GM18508 (cell line): ENCODE results near the gene OR1Q1.
"Not testable (repeated sequence)": the region's sequence is repeated elsewhere in the genome, so short reads cannot be mapped to it uniquely, and the experiment has no call there.

Experiments used
- ATAC-seq: cut with Tn5 transposase; IDR thresholded peaks from one replicate; pipeline ENCODE4 v1.9.1; 2021; ENCODE audit warnings: moderate number of reproducible peaks; ENCODE audit not compliant: insufficient read depth, unreplicated experiment

The OR1Q1 gene, protein sequence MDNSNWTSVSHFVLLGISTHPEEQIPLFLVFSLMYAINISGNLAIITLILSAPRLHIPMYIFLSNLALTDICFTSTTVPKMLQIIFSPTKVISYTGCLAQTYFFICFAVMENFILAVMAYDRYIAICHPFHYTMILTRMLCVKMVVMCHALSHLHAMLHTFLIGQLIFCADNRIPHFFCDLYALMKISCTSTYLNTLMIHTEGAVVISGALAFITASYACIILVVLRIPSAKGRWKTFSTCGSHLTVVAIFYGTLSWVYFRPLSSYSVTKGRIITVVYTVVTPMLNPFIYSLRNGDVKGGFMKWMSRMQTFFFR

DNA sequence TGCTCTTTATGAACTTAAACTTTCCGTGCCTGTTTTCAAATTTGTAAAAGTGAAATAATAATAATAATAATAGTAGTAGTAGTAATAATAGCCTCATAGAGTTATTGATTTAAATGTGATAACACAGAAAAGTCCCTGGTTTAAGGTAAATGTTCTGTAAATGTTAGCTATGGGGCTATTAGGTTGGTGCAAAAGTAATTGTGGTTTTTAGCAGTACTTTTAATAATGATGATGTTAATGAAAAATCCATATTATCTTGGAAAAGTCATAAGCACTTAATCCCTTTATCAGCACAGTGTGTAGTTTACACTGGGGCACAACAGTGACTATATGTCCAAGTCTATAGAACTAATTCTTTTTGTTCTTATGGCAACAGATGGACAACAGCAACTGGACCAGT is at the start of gene OR1Q1:
TSS of gene OR1Q1 (plus strand) at position 377 of the 400 bp plus-strand sequence. CDS start at position 377, 0 bp downstream.
- ATAC-seq: no peak

DNA sequence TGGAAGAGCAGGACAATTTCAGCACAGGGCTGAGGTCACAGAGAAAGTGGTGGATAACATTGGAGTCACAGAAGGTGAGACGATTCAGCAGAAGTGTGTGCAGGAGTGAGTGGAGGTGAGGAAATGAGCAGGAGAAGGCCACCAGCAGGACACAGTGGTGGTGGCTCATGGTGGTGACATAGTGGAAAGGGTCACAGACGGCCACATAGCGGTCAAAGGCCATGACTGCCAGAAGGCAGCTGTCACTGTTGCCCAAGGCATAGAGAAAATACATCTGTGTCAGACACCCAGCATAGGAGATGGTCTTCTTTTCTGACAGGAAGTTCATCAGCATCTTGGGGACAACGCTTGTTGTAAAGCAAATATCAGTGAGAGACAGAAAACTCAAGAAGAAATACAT is 46.6 kb upstream of the OR1Q1 start:
- ATAC-seq: no peak

DNA sequence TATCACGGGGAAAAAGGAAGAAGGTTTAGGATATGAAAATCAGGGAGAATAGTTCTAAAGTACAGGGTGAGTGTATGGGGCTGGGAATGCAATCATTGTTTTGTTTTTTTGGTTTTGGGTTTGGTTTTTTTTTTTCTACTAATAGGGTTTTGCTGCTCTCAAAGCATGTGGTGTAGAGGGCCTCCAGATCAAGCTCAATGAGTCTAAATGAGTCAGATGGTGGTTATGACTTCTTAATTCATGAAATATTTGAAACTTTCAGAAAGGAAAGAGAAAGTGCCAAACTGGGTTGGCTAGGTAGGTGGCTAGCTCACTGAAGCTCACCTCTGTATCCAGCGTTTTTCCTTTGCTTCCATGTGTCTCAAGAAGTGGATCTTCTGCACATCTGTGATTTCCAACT is 42.1 kb upstream of the OR1Q1 start:
- no peak for ATAC-seq

DNA sequence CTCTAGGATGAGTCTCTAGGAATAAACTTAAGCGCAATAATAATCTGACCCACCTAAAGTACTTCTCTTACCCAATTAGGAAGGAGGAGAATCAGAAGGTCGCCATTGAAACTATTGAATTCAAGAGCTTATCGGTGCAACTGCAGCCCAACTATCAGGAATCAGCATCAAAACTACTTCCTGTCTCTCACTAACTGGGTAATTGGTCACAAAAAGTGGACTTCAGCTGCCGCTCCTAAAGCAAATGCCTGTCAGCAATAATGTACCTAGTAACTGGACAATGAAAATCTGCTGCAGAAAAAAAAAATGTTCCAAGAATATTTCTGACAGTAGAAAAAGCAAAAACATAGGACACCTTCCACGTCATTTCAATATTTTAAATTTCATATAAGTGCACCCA is 34.7 kb upstream of the OR1Q1 start:
- ATAC-seq: no peak

DNA sequence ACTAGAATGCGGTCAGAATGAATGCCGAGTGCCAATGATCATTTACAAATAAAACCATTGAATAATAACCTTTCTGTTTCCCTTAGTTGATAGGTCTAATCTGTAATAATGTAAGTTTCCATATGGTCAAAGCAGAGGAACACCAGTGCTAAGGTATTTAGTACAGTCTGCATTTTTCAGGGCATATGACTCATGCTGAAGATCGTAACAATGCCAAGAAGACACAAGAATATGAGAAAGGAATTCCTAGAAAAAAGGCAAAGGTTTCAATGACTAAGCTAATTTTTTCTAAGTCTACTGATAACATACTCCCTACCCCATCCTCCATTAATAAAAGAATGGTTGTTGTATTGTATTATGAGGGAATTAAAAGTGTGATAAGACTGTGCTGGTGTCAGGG is 34.2 kb upstream of the OR1Q1 start:
- no peak for ATAC-seq

DNA sequence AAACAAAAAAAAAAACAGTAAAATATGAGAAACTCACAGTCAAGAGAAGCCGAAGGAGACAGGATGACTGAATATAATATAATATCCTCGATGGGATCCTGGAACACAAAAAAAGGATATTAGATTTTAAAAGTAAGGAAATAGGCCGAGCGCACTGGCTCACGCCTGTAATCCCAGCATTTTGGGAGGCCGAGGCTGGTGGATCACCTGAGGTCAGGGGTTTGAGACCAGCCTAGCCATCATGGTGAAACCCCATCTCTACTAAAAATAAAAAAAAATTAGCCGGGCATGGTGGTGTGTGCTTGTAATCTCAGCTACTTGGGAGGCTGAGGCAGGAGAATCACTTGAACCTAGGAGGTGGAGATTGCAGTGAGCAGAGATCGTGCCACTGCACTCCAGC is 31.3 kb upstream of the OR1Q1 start, which contains the start of gene OR1L8:
TSS of gene OR1L8 (minus strand) at position 101 of the 400 bp plus-strand sequence. CDS start 14,907 bp downstream, outside the sequence.
- ATAC-seq: not testable (repeated sequence)

DNA sequence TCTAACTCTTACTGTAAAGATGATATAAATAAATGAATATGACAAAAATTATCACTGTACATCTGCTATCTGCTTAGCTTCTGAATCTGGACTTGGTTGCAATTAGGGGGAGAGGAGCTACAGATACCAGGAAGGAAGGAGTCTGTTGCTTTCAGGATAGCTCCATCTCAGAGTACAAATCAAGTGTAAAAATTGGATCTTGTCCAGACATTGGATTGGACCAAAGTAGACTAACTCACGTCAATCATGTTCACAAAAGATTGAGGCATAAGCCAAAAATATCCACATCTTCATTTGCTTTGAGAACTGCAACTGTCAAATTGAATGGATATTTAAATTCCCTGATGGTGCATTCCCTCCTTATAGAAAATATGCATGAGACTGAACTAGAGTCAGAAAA is 8.8 kb upstream of the OR1Q1 start:
- no peak for ATAC-seq

DNA sequence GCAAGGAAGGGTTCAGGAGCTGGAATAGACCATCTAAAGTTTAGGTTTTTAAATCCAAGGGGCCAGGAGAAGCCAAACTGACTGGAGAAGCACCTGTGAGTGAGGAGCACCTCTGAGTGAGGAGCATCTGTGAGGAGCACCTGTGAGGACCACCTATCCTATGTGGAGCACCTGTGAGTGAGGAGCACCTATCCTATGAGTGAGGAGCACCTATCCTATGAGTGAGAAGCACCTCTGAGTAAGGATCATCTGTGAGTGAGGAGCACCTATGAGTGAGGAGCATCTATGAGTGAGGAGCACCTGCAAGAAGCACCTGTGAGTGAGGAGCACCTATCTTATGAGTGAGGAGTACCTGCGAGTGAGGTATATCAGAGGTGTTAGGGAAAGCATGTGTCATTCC is 8.0 kb upstream of the OR1Q1 start:
- no peak for ATAC-seq

DNA sequence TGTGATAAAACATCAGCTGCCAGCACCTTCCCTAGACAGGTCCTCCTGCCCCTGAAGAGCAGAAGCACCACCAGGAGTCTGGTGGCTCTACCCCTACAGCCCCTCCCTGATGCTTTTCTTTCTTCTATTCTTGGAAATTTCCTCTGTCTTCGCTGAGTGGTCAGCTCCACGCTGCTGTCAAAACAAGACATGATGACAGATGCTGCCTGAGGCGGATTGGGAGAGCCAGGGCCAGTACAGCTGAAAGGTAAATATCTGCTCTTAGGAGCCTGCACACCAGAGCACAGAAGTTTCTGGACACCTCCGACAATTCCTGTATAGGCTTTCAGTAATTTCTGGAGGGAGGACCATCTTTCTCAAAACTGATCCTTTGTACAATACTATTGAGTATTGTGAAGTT is 4.7 kb upstream of the OR1Q1 start:
- ATAC-seq: no peak

DNA sequence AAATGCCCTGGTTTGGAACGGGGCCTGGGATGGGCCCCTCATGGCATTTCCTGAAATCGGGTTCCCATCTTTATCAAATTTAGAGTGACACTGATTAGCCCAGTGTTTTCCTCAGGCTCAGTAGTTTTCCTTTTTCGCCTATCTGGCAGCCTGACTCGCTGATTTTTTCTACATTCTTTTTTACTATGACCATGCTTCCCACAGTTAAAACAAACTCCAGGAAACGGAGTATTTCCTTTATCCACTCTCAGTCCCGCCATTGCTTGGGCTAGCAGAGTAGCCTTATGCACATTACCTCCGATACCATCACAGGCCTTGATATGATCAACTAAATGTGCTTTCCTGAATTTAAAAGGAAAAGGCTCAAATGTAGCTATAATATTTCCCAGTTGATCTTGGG is 5.5 kb downstream of the OR1Q1 start:
- no peak for ATAC-seq

DNA sequence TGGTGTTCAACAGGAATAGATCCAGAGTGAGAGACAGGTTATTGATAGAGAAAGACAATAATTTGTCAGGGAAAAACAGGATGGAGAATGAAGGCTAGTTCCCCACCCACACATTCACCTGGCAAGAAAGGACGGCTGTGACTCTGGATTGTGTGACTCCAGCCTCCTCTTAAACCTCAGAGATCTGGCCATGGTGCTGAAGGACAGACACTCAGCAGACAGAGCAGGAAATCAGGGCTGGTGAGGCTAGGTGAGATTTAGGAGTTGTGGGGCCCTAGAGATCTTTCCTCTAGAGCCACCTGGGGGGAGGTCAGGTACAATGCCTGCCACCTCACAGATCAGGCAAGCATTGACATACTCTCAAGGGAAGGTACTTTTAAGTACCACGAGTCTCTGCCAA is 27.7 kb downstream of the OR1Q1 start:
- no peak for ATAC-seq

DNA sequence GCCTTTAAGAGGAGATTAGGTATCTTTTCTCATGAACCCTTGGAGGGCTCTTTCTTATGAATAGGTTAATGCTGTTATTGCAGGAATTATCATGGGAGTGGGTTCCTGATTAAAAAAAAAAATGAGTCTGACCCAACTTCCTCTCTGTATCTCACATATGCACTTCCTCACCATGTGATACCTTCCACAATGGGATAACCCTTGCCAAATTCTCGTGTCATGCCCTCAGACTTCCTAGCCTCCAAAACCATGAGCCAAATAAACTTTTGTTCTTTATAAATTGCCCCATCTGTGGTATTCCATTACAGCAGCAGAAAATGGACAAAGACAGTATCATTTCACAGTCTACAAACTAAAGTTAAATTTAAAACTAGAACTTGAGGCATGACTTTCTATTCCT is 41.8 kb downstream of the OR1Q1 start:
- ATAC-seq: no peak

DNA sequence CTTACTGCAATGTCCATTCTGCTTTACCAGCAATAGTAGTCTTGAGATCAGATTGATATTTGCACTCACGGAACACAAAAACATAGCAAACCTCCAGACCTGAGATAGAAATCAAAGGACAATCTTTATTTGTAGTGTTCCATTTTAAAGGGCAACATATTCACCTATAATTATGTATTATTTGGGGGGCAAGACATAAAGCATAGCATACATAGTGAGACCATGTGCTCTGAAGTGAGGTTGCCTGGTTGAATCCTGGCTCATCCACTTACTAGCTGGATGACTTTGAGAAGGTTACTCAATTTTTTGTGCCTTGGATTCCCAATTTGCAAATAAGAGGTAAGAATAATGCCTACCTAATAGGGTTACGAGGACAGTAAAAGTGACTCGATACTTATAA is 43.0 kb downstream of the OR1Q1 start, which contains the start of gene OR1B1:
TSS of gene OR1B1 (minus strand) at position 101 of the 400 bp plus-strand sequence.
- no peak for ATAC-seq

DNA sequence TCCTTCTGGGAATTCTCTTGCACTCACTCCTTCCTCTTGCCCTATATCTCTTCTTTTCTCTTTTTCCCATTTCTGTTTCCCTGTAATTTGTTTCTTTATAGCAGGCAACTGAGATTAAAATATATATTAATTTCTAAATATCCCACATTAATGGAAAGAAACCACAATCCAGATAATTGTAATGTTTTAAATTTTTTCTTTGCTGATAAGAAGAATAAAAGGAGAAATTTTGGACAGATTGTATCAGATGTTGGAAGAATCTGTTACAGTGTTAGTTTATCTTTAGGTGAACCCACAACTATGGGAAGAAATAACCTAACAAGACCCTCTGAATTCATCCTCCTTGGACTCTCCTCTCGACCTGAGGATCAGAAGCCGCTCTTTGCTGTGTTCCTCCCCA is 46.9 kb downstream of the OR1Q1 start, which contains the start of gene OR1L1:
TSS of gene OR1L1 (plus strand) at position 301 of the 400 bp plus-strand sequence. CDS start at position 301, 0 bp downstream.
- no peak for ATAC-seq
